Calu3 (cell line): ENCODE data around the gene NAA10. TPM values are rescaled to one million over a fixed set of nuclear protein-coding genes. Genes with fewer than 3 reads are reported as not detected.

Experiments used
- BruUV-seq: library from RNA; stranded (reverse); fragments of 400-500 nt; replicated peaks from 2 replicates; lab custom pipeline; 2021; lab: Mats Ljungman, UMichigan
- CTCF ChIA-PET: fragments of 300-600 bp; sonication (Branson Sonifier 250); formaldehyde crosslinking; loops from one replicate; lab custom pipeline; 2022; ENCODE audit warnings: antibody characterized with exemption; lab: Charles Lee
- DNase-seq: peaks from one replicate; pipeline ENCODE4 v3.0.0; 2022
- H3K27ac Mint-ChIP-seq: one replicate; pipeline ENCODE4 v1.8.0; 2022; ENCODE audit warnings: mixed read lengths; ENCODE audit not compliant: unreplicated experiment
- H3K27me3 Mint-ChIP-seq: one replicate; pipeline ENCODE4 v1.8.0; 2022; ENCODE audit warnings: mixed read lengths; ENCODE audit not compliant: unreplicated experiment
- H3K36me3 Mint-ChIP-seq: one replicate; pipeline ENCODE4 v1.8.0; 2022; ENCODE audit warnings: mild to moderate bottlenecking, moderate library complexity, mixed read lengths; ENCODE audit not compliant: insufficient read depth, unreplicated experiment
- H3K4me1 Mint-ChIP-seq: one replicate; pipeline ENCODE4 v1.8.0; 2022; ENCODE audit warnings: mild to moderate bottlenecking, low read depth, mixed read lengths; ENCODE audit not compliant: unreplicated experiment
- H3K4me3 Mint-ChIP-seq: one replicate; pipeline ENCODE4 v1.8.0; 2022; ENCODE audit warnings: mild to moderate bottlenecking, low read depth, moderate library complexity, mixed read lengths; ENCODE audit not compliant: unreplicated experiment
- H3K9me3 Mint-ChIP-seq: one replicate; pipeline ENCODE4 v1.8.0; 2022; ENCODE audit warnings: low read depth, mixed read lengths; ENCODE audit not compliant: unreplicated experiment
- CTCF ChIP-seq: fragments of 200-600 bp; IDR thresholded peaks from one replicate; pipeline ENCODE4 v1.8.0; 2022; ENCODE audit warnings: antibody characterized with exemption; ENCODE audit not compliant: unreplicated experiment
- intact Hi-C: fragments of 100-400 bp; cut with micrococcal nuclease; formaldehyde crosslinking; loops from one replicate; pipeline ENCODE4 v1.10.0; 2022; ENCODE audit not compliant: unreplicated experiment
- total RNA-seq: library from RNA; stranded (reverse); gene quantifications from 2 replicates; pipeline ENCODE4 v1.2.3, GENCODE V29; 2022

NAA10 gene
- total RNA-seq, 1 experiment from 2014 or later: 139 TPM

GRCh38 chrX:153948847-153949805, 14.3 kb upstream of the NAA10 start:
- BruUV-seq: no TSS peak
- peaks cover 43% of the 10 kb centered on the region for H3K36me3 Mint-ChIP-seq
- H3K27ac Mint-ChIP-seq: no peak overlapping the region
- H3K27me3 Mint-ChIP-seq: no peaks in the 10 kb centered on the region
- H3K4me3 Mint-ChIP-seq: no peak overlapping the region
- H3K4me1 Mint-ChIP-seq: no peaks in the 10 kb centered on the region
- no peak for DNase-seq
- intact Hi-C loops: loop anchor here (5.0 kb wide), 1 partner anchor 187 kb away; the partner anchor contains the start of gene PLXNB3
- H3K9me3 Mint-ChIP-seq: no peaks in the 10 kb centered on the region
- CTCF ChIA-PET: interaction anchor here (2.4 kb wide), 1 partner anchor 25 kb away, joined by 12 read pairs; no protein-coding TSS in a partner anchor
- TF ChIP-seq CTCF: no peak

GRCh38 chrX:153948002-153948466, 13.2 kb upstream of the NAA10 start:
- no peak overlapping the region for H3K27ac Mint-ChIP-seq
- no peaks in the 10 kb centered on the region for H3K4me1 Mint-ChIP-seq
- CTCF ChIA-PET: interaction anchor here (1.5 to 2.4 kb wide), 2 partner anchors 20 to 24 kb away, joined by 6 to 12 read pairs; no protein-coding TSS in a partner anchor

GRCh38 chrX:153947009-153947769, 12.4 kb upstream of the NAA10 start:
- intact Hi-C loops: loop anchor here (5.0 kb wide), 1 partner anchor 185 kb away; the partner anchor contains the start of gene PLXNB3
- peaks cover 24% of the 10 kb centered on the region for H3K36me3 Mint-ChIP-seq

More at GRCh38 chrX:153948002-153948466, 13.2 kb upstream of the NAA10 start:
- TF ChIP-seq CTCF: no peak
- Mint-ChIP-seq H3K9me3 (no peaks in the 10 kb centered on the region), H3K36me3 (peaks cover 32% of the 10 kb centered on the region), H3K27me3 (no peaks in the 10 kb centered on the region), H3K4me3 (no peak overlapping the region)
- no peak for DNase-seq
- BruUV-seq: TSS peak; percentile 50
- intact Hi-C loops: loop anchor here (5.0 kb wide), 1 partner anchor 186 kb away; the partner anchor contains the start of gene PLXNB3

More at GRCh38 chrX:153947009-153947769, 12.4 kb upstream of the NAA10 start:
- no TSS peak for BruUV-seq
- H3K4me1 Mint-ChIP-seq: no peaks in the 10 kb centered on the region
- CTCF ChIA-PET: interaction anchor here (0.6 to 2.4 kb wide), 8 partner anchors 13 to 432 kb away, joined by 3 to 12 read pairs (median 4); partner anchors contain the start of genes EMD, IDH3G and SSR4
- no peaks in the 10 kb centered on the region for H3K9me3 Mint-ChIP-seq
- peak overlapping the region; percentile 21 for H3K27ac Mint-ChIP-seq
- H3K4me3 Mint-ChIP-seq: no peak overlapping the region
- TF ChIP-seq CTCF: peak; percentile 81
- peak; percentile 92 for DNase-seq
- H3K27me3 Mint-ChIP-seq: no peaks in the 10 kb centered on the region
